T-helper 1 cell treated with Interleukin-12 subunit alpha and Interleukin-12 subunit beta and Interleukin-4 antibody, amounts not matched to agents 30 μg/mL and 1 μg/mL, for 36 hours (primary cell): ENCODE results near the gene CALN1.

Source experiments
- H3K27ac Mint-ChIP-seq: one replicate; pipeline ENCODE4 v1.8.0; 2021; ENCODE audit warnings: mild to moderate bottlenecking, mixed read lengths
- H3K27me3 Mint-ChIP-seq: one replicate; pipeline ENCODE4 v1.8.0; 2021; ENCODE audit warnings: low read depth, mixed read lengths
- H3K36me3 Mint-ChIP-seq: one replicate; pipeline ENCODE4 v1.8.0; 2021; ENCODE audit warnings: low read depth, mixed read lengths
- H3K4me1 Mint-ChIP-seq: one replicate; pipeline ENCODE4 v1.8.0; 2021; ENCODE audit warnings: low read depth, mixed read lengths
- H3K4me3 Mint-ChIP-seq: one replicate; pipeline ENCODE4 v1.8.0; 2021; ENCODE audit warnings: mild to moderate bottlenecking, moderate library complexity, mixed read lengths
- H3K9me3 Mint-ChIP-seq: one replicate; pipeline ENCODE4 v1.8.0; 2021; ENCODE audit warnings: mixed read lengths

Gene CALN1

DNA sequence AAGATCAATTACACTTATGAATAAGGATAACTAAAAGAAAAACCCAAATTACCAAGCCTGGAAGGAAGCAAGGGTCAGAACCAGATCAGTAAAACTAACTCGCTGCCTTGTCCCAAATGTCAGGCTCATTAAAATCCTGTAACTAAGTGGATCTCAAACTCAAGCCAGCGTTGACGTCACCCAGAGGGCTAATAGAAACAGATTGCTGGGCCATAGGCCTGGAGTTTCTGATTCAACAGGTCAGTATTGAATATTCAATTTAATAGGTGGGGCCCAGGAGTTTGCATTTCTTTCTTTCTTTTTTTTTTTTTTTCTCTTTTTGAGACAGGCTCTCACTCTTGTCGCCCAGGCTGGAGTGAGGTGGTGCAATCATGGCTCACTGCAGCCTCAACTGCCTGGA lies 397.0 kb downstream of the CALN1 start:
- H3K27me3 Mint-ChIP-seq = no peaks in the 10 kb centered on the region
- no peak overlapping the region for H3K27ac Mint-ChIP-seq
- no peak overlapping the region for H3K4me3 Mint-ChIP-seq
- H3K4me1 Mint-ChIP-seq = no peaks in the 10 kb centered on the region
- H3K9me3 Mint-ChIP-seq = peaks cover 14% of the 10 kb centered on the region
- H3K36me3 Mint-ChIP-seq = no peaks in the 10 kb centered on the region

GRCh38 chr7:72007018-72007417 lies 405.1 kb downstream of the CALN1 start:
- H3K36me3 Mint-ChIP-seq = no peaks in the 10 kb centered on the region
- H3K9me3 Mint-ChIP-seq = peaks cover 9% of the 10 kb centered on the region
- no peak overlapping the region for H3K27ac Mint-ChIP-seq
- H3K27me3 Mint-ChIP-seq = no peaks in the 10 kb centered on the region
- no peaks in the 10 kb centered on the region for H3K4me1 Mint-ChIP-seq
- H3K4me3 Mint-ChIP-seq = no peak overlapping the region

DNA sequence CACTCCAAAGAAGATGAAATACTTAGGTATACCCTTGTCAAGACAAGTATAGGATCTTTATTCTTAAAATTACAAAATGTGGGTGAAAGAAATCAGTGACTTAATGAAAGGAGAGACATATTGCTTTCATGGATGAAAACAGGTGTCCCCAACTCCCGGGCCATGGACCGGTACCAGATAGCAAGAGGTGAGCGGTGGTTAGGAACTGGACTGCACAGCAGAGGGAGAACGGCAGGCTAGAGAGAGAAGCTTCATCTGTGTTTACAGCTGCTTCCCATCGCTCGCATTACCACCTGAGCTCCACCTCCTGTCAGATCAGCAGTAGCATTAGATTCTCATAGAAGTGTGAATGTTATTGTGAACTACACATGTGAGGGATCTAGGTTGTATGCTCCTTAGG lies 408.9 kb downstream of the CALN1 start:
- no peaks in the 10 kb centered on the region for H3K36me3 Mint-ChIP-seq
- H3K9me3 Mint-ChIP-seq = peaks cover 4% of the 10 kb centered on the region
- H3K27me3 Mint-ChIP-seq = no peaks in the 10 kb centered on the region
- no peak overlapping the region for H3K4me3 Mint-ChIP-seq
- H3K27ac Mint-ChIP-seq = no peak overlapping the region
- H3K4me1 Mint-ChIP-seq = no peaks in the 10 kb centered on the region

DNA sequence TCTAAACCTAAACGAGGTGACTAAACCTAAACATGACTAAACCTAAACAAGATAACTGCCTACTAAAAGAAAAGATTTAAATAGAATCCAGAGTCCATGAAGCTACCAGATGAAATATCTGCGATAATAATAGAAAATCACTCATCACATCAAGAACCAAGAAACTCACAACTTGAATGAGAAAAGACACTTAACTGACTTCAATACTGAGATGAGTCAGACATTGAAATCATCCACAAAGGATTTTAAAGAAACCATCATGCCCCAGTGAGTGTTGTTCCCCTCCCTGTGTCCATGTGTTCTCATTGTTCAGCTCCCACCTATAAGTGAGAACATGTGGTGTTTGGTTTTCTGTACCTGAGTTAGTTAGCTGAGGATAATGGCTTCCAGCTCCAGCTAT lies 416.0 kb downstream of the CALN1 start:
- Mint-ChIP-seq H3K4me3 (no peak overlapping the region), H3K4me1 (no peaks in the 10 kb centered on the region), H3K27ac (no peak overlapping the region), H3K36me3 (no peaks in the 10 kb centered on the region), H3K27me3 (no peaks in the 10 kb centered on the region), H3K9me3 (peaks cover 15% of the 10 kb centered on the region)

DNA sequence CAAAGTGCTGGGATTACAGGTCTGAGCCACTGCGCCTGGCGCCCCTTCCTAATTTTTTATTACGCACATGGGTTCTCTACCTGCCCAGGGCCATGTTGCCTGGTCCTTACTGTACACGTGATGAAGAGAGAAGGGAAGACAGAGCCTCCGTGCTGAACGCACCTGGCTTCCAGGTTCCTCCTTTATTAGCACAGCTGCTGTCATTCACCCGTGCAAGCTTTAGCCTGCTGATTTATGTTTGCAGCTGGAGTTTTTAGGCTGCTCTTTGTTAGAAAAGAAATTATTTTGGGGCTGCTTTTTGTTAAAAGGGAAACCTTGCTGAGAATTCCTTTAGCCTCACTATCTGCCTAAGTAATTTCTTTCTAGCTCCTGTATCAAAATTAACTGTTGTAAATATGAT lies 417.0 kb downstream of the CALN1 start:
- Mint-ChIP-seq H3K4me3 (no peak overlapping the region), H3K9me3 (peaks cover 12% of the 10 kb centered on the region), H3K4me1 (no peaks in the 10 kb centered on the region), H3K36me3 (no peaks in the 10 kb centered on the region), H3K27me3 (no peaks in the 10 kb centered on the region), H3K27ac (no peak overlapping the region)

DNA sequence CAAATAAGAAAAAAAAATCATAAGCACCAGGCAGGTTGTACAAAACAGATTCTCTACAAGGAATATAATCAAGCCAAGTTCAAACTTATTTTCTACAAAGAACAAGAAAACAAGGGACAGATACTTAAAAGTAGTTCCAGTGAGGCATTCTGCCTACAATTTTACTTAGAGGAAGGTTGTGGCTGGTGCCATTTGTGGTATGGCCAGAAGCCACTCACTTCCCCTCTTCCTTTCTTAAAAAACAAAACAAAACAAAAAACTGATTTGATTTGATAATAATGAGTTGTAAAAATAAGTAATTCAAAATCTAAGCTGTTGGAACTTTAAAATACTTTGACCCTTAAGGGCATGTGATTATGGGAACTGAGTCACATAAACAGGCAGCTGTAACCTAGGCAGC lies 420.6 kb downstream of the CALN1 start:
- H3K4me3 Mint-ChIP-seq = no peak overlapping the region

DNA sequence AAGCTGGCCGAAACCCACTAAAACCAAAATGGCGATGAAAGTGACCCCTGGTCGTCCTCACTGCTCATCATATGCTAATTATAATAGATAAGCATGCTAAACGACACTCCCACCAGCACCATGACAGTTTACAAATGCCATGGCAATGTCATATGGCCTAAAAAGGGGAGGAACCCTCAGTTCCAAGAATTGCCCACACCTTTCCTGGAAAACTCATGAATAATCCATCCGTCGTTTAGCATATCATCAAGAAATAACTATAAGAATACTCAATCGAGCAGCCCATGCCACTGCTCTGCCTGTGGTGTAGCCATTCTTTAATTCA lies 422.0 kb downstream of the CALN1 start:
- Mint-ChIP-seq H3K36me3 (no peaks in the 10 kb centered on the region), H3K27me3 (no peaks in the 10 kb centered on the region), H3K4me1 (no peaks in the 10 kb centered on the region), H3K9me3 (peaks cover 24% of the 10 kb centered on the region), H3K27ac (no peak overlapping the region), H3K4me3 (no peak overlapping the region)

More for the DNA sequence above, 420.6 kb downstream of the CALN1 start:
- H3K9me3 Mint-ChIP-seq = peaks cover 31% of the 10 kb centered on the region
- no peak overlapping the region for H3K27ac Mint-ChIP-seq
- no peaks in the 10 kb centered on the region for H3K27me3 Mint-ChIP-seq
- H3K36me3 Mint-ChIP-seq = no peaks in the 10 kb centered on the region
- no peaks in the 10 kb centered on the region for H3K4me1 Mint-ChIP-seq

GRCh38 chr7:71988201-71988600 lies 423.9 kb downstream of the CALN1 start:
- Mint-ChIP-seq H3K4me1 (no peaks in the 10 kb centered on the region), H3K9me3 (peaks cover 26% of the 10 kb centered on the region), H3K4me3 (no peak overlapping the region), H3K27me3 (no peaks in the 10 kb centered on the region), H3K36me3 (no peaks in the 10 kb centered on the region), H3K27ac (no peak overlapping the region)

- no peaks in the 10 kb centered on the region for H3K27me3 Mint-ChIP-seq
- H3K4me3 Mint-ChIP-seq = no peak overlapping the region
- H3K36me3 Mint-ChIP-seq = no peaks in the 10 kb centered on the region
- no peaks in the 10 kb centered on the region for H3K4me1 Mint-ChIP-seq
- no peak overlapping the region for H3K27ac Mint-ChIP-seq
- H3K9me3 Mint-ChIP-seq = peaks cover 26% of the 10 kb centered on the region
These were observed 424.9 kb downstream of the CALN1 start for GRCh38 chr7:71987200-71987767.

DNA sequence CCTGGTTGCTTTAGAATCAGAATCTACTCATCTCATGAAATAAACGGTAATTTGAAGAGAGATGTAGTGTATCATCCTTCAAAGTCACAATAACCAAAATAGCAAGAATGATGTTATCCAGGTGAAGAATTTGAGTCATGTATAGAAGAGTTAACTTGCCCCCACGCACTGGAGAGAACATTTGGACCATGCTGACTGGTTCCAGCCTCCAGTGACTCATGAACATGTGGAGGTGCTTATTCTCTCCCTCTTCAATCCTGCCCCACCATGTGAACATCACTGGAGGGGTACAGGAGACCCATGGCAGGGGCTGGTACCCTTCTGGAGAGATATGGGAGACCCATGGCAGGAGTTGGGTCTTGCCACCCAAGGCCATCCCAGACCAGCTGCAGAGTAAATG lies 427.8 kb downstream of the CALN1 start:
- Mint-ChIP-seq H3K27ac (no peak overlapping the region), H3K27me3 (no peaks in the 10 kb centered on the region), H3K36me3 (no peaks in the 10 kb centered on the region), H3K9me3 (peaks cover 24% of the 10 kb centered on the region), H3K4me1 (no peaks in the 10 kb centered on the region), H3K4me3 (no peak overlapping the region)

- H3K36me3 Mint-ChIP-seq = no peaks in the 10 kb centered on the region
- H3K4me3 Mint-ChIP-seq = no peak overlapping the region
- peaks cover 23% of the 10 kb centered on the region for H3K9me3 Mint-ChIP-seq
- H3K4me1 Mint-ChIP-seq = no peaks in the 10 kb centered on the region
- no peaks in the 10 kb centered on the region for H3K27me3 Mint-ChIP-seq
- no peak overlapping the region for H3K27ac Mint-ChIP-seq
These were observed 429.3 kb downstream of the CALN1 start for GRCh38 chr7:71982851-71983250.

DNA sequence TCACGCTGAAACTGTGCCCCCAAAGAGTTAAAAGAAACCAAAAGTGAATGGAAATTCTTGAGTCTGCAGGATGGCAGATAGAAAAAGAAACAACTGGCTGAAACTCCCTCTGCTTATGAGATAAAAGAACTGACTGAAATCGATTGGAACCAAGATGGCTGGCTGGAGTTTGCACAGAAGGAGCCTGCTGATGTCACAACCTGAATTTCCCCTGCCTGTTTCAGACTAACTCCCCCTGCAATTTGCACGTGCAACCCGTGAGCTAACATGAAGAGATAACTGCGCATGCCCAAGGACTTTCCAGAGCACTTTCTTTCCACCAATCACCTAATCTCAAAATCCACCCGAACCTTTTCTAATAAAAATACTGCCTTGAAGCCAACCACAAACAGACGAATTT lies 435.5 kb downstream of the CALN1 start:
- H3K9me3 Mint-ChIP-seq = peaks cover 13% of the 10 kb centered on the region
- H3K4me3 Mint-ChIP-seq = no peak overlapping the region
- no peaks in the 10 kb centered on the region for H3K4me1 Mint-ChIP-seq
- H3K27ac Mint-ChIP-seq = no peak overlapping the region
- no peaks in the 10 kb centered on the region for H3K27me3 Mint-ChIP-seq
- no peaks in the 10 kb centered on the region for H3K36me3 Mint-ChIP-seq

DNA sequence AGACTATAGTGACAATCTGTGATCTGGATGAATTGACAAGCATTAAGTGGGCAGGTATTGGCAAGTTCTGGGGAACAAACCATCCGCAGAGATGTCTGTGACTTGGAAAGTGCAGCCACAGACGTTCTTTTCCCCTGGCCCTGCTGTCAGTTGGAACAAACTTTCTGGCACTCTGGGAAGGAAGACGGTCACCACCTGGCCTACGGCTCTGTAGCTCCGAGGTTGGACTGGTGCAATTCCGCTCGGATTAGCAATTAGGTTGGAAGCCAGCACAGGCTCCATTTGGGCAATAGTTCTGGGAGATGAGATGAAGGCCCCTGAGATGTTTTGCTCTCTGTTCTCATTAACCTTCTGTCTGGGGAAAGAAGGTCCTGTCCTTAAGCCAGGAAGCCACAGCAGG lies 437.5 kb downstream of the CALN1 start:
- Mint-ChIP-seq H3K9me3 (peaks cover 10% of the 10 kb centered on the region), H3K27me3 (no peaks in the 10 kb centered on the region), H3K36me3 (no peaks in the 10 kb centered on the region), H3K27ac (no peak overlapping the region), H3K4me3 (no peak overlapping the region), H3K4me1 (no peaks in the 10 kb centered on the region)

GRCh38 chr7:71972534-71972933 lies 439.6 kb downstream of the CALN1 start:
- no peak overlapping the region for H3K4me3 Mint-ChIP-seq
- peaks cover 6% of the 10 kb centered on the region for H3K9me3 Mint-ChIP-seq
- H3K36me3 Mint-ChIP-seq = no peaks in the 10 kb centered on the region
- H3K27me3 Mint-ChIP-seq = no peaks in the 10 kb centered on the region
- no peaks in the 10 kb centered on the region for H3K4me1 Mint-ChIP-seq
- no peak overlapping the region for H3K27ac Mint-ChIP-seq

DNA sequence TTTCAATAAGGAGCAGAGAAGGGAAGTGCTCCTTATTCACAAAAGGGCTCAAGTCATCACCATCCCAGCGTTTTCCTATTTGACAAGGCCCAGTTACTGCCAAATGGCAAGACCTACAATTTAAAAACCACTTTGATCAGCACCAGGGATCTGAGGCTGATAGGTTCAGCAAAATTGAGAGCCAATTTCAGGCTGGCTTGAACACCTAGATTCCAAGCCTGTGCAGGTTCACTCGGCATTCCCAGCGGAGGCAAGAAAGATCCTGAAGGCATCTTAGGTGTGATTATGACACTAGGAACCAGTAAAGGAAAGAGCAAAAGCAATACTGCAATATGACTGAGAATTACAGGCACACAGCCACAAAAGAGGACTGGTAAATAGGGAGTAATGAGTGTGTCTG lies 441.4 kb downstream of the CALN1 start:
- Mint-ChIP-seq H3K36me3 (no peaks in the 10 kb centered on the region), H3K4me1 (no peaks in the 10 kb centered on the region), H3K27me3 (no peaks in the 10 kb centered on the region), H3K9me3 (no peaks in the 10 kb centered on the region), H3K4me3 (no peak overlapping the region), H3K27ac (no peak overlapping the region)

DNA sequence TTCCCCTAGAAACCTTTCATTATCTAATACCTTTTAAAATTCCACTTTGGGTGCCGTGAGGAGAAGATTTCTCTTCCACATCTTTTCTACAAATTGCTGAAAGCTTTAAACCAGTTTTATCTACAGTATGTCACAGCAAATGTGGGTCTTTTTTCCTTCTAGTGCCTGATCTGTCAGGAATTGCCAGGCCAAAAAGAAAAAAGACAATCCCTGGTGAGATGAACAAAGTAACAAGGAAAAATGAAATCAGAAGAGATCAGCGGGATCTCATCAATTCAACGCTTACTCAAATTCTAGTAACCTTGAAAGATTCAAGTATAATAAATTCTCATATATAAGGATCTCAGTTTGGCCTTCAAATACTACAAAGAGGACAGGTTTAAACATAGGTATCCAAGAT lies 449.5 kb downstream of the CALN1 start:
- no peaks in the 10 kb centered on the region for H3K27me3 Mint-ChIP-seq
- no peaks in the 10 kb centered on the region for H3K4me1 Mint-ChIP-seq
- no peak overlapping the region for H3K27ac Mint-ChIP-seq
- no peaks in the 10 kb centered on the region for H3K36me3 Mint-ChIP-seq
- peaks cover 16% of the 10 kb centered on the region for H3K9me3 Mint-ChIP-seq
- H3K4me3 Mint-ChIP-seq = no peak overlapping the region
